PC-3 (cell line): ENCODE data around the gene MARCHF6. TPM values are rescaled to one million over a fixed set of nuclear protein-coding genes. Genes with fewer than 3 reads are reported as not detected.
"Not testable (repeated sequence)": the region's sequence is repeated elsewhere in the genome, so short reads cannot be mapped to it uniquely, and the experiment has no call there.

Source experiments
- ATAC-seq: fragments of 200-7000 bp; cut with Tn5 transposase; 2 replicates; pipeline ENCODE4 v1.9.1; 2020; ENCODE audit warnings: mild to moderate bottlenecking, moderate library complexity
- BruUV-seq: library from RNA; stranded (reverse); fragments of 400-500 nt; replicated peaks from 2 replicates; lab custom pipeline; 2021; lab: Mats Ljungman, UMichigan
- CTCF ChIA-PET: fragments of 300-600 bp; sonication (Branson Sonifier 250); formaldehyde crosslinking; loops from one replicate; lab custom pipeline; 2022; ENCODE audit warnings: antibody characterized with exemption; lab: Charles Lee
- POLR2A ChIA-PET: fragments of 300-600 bp; sonication (Branson Sonifier 250); formaldehyde crosslinking; loops from one replicate; lab custom pipeline; 2022; ENCODE audit warnings: antibody characterized with exemption; ENCODE audit not compliant: unreplicated experiment; lab: Charles Lee
- DNase-seq: peaks from one replicate; pipeline ENCODE4 v3.0.0-alpha.2; 2015
- H2AFZ ChIP-seq: fragments of 300-600 bp; sonication (generic); 2 replicates; pipeline ENCODE4 v1.6.0; 2016; ENCODE audit warnings: antibody characterized with exemption, low read length
- H3F3A ChIP-seq: fragments of 300-600 bp; sonication (generic); one replicate; pipeline ENCODE4 v1.6.0; 2017; ENCODE audit warnings: antibody characterized with exemption, low read length, control low read depth, mild to moderate bottlenecking; ENCODE audit not compliant: unreplicated experiment
- H3K27ac ChIP-seq: fragments of 300-600 bp; sonication (generic); 2 replicates; pipeline ENCODE4 v1.5.1; 2016; ENCODE audit warnings: mild to moderate bottlenecking, low read length
- H3K27me3 ChIP-seq: fragments of 300-600 bp; sonication (generic); 2 replicates; pipeline ENCODE4 v1.6.1; 2016; ENCODE audit warnings: low read length, mixed read lengths
- H3K36me3 ChIP-seq: fragments of 300-600 bp; sonication (generic); 2 replicates; pipeline ENCODE4 v1.6.1; 2016; ENCODE audit warnings: low read depth, mixed run types, low read length, mixed read lengths
- H3K4me1 ChIP-seq: fragments of 300-600 bp; sonication (generic); 2 replicates; pipeline ENCODE4 v1.5.1; 2016; ENCODE audit warnings: low read length; ENCODE audit not compliant: insufficient read depth
- H3K4me2 ChIP-seq: fragments of 300-600 bp; sonication (generic); 2 replicates; pipeline ENCODE4 v1.6.0; 2016; ENCODE audit warnings: low read length
- H3K4me3 ChIP-seq: fragments of 300-600 bp; sonication (generic); 2 replicates; pipeline ENCODE4 v1.5.1; 2016; ENCODE audit warnings: mild to moderate bottlenecking, low read length, mixed read lengths
- H3K79me2 ChIP-seq: fragments of 300-600 bp; sonication (generic); 2 replicates; pipeline ENCODE4 v1.6.1; 2017; ENCODE audit warnings: low read length, mixed read lengths
- H3K9ac ChIP-seq: fragments of 300-600 bp; sonication (generic); 2 replicates; pipeline ENCODE4 v1.6.0; 2016; ENCODE audit warnings: mild to moderate bottlenecking, low read length
- H3K9me2 ChIP-seq: fragments of 300-600 bp; sonication (generic); replicated peaks from 2 replicates; pipeline ENCODE4 v1.6.1; 2016; ENCODE audit warnings: mixed run types, low read length, mixed read lengths
- H3K9me3 ChIP-seq: fragments of 300-600 bp; sonication (generic); 2 replicates; pipeline ENCODE4 v1.6.1; 2016; ENCODE audit warnings: low read length, mixed read lengths
- H4K20me1 ChIP-seq: fragments of 300-600 bp; sonication (generic); 2 replicates; pipeline ENCODE4 v1.6.1; 2016; ENCODE audit warnings: low read length, mixed read lengths
- CTCF ChIP-seq: fragments of 300-600 bp; sonication (generic); conservative IDR thresholded peaks from 2 replicates; pipeline ENCODE4 v1.5.1; 2017; ENCODE audit warnings: antibody characterized with exemption, low read depth, mild to moderate bottlenecking, low read length
- EZH2 ChIP-seq: fragments of 300-600 bp; sonication (generic); IDR thresholded peaks from one replicate; pipeline ENCODE4 v1.6.1; 2017; ENCODE audit warnings: antibody characterized with exemption, mild to moderate bottlenecking, low read length; ENCODE audit not compliant: unreplicated experiment
- EZH2phosphoT487 ChIP-seq: fragments of 300-600 bp; sonication (generic); IDR thresholded peaks from 2 replicates; pipeline ENCODE4 v1.6.1; 2018; ENCODE audit warnings: mild to moderate bottlenecking, antibody characterized with exemption, low read length, borderline replicate concordance
- intact Hi-C: fragments of 100-400 bp; cut with micrococcal nuclease; formaldehyde crosslinking; loops from 2 replicates; pipeline ENCODE4 v1.9.0; 2023
- total RNA-seq: library from RNA; depleted of rRNA; stranded (reverse); fragments of >200 nt; gene quantifications from 2 replicates; pipeline ENCODE4 v1.2.3, GENCODE V29; 2014

Gene MARCHF6
- total RNA-seq, 1 experiment from 2014 or later, result 140 TPM

- no TSS peak for BruUV-seq
- peak; percentile 33 for DNase-seq
- H2AFZ ChIP-seq, result no peak overlapping the region
- no peaks in the 10 kb centered on the region for H3K9me3 ChIP-seq
- no peak overlapping the region for H3K27ac ChIP-seq
- no peaks in the 10 kb centered on the region for H3K79me2 ChIP-seq
- H3K4me1 ChIP-seq, result no peaks in the 10 kb centered on the region
- no peak overlapping the region for H3K9ac ChIP-seq
- no peaks in the 10 kb centered on the region for H3K36me3 ChIP-seq
- TF ChIP-seq EZH2 (no peak), CTCF (no peak), EZH2phosphoT487 (no peak)
- H3K4me2 ChIP-seq, result no peak overlapping the region
- no peaks in the 10 kb centered on the region for H3K9me2 ChIP-seq
- ATAC-seq, result no peak
- ChIA-PET CTCF (no interaction called here), POLR2A (no interaction called here)
- no peaks in the 10 kb centered on the region for H4K20me1 ChIP-seq
- intact Hi-C loops, result no loop called here
- H3K27me3 ChIP-seq, result no peaks in the 10 kb centered on the region
- no peak overlapping the region for H3K4me3 ChIP-seq
- H3F3A ChIP-seq, result no peaks in the 10 kb centered on the region
Observed at GRCh38 chr5:10343486-10343885, 10.0 kb upstream of the MARCHF6 start.

- H3K79me2 ChIP-seq, BruUV-seq, H3K36me3 ChIP-seq, H3K9ac ChIP-seq, H3K9me2 ChIP-seq, H3K27me3 ChIP-seq, intact Hi-C loops, H3K4me2 ChIP-seq, H3K27ac ChIP-seq, CTCF ChIA-PET, H3F3A ChIP-seq, H3K4me3 ChIP-seq, H2AFZ ChIP-seq, POLR2A ChIA-PET, DNase-seq, H3K4me1 ChIP-seq, H4K20me1 ChIP-seq, H3K9me3 ChIP-seq, ATAC-seq: not testable (repeated sequence)
Observed at GRCh38 chr5:10344461-10345106, 8.9 kb upstream of the MARCHF6 start.

- CTCF ChIA-PET, result no interaction called here
Observed at GRCh38 chr5:10348258-10348657, 5.2 kb upstream of the MARCHF6 start.

More at GRCh38 chr5:10348258-10348657, 5.2 kb upstream of the MARCHF6 start:
- no peak overlapping the region for H3K9ac ChIP-seq
- no TSS peak for BruUV-seq
- TF ChIP-seq EZH2, result no peak
- no peak for TF ChIP-seq CTCF
- no peak for TF ChIP-seq EZH2phosphoT487
- H3K4me3 ChIP-seq, result no peak overlapping the region
- DNase-seq (no peak), ATAC-seq (no peak)
- no peaks in the 10 kb centered on the region for H3K27me3 ChIP-seq
- H3K9me2 ChIP-seq, result no peaks in the 10 kb centered on the region
- intact Hi-C loops, result no loop called here
- H3K36me3 ChIP-seq, result no peaks in the 10 kb centered on the region
- POLR2A ChIA-PET, result no interaction called here
- no peak overlapping the region for H3K4me2 ChIP-seq
- H3K4me1 ChIP-seq, result peaks cover 13% of the 10 kb centered on the region; the same call in 1 of the 2 replicates
- no peaks in the 10 kb centered on the region for H3K9me3 ChIP-seq
- H2AFZ ChIP-seq, result no peak overlapping the region
- no peak overlapping the region for H3K27ac ChIP-seq
- H4K20me1 ChIP-seq, result no peaks in the 10 kb centered on the region
- H3K79me2 ChIP-seq, result peaks cover 14% of the 10 kb centered on the region
- peaks cover 5% of the 10 kb centered on the region for H3F3A ChIP-seq
